Hepatocyte (in vitro differentiated cells): Measurements from ENCODE around the gene AVPI1.

Source experiments
- CTCF ChIP-seq: fragments of 200-600 bp; sonication (generic); IDR thresholded peaks from 2 replicates; pipeline ENCODE4 v1.5.1; 2016; ENCODE audit warnings: antibody characterized with exemption, mild to moderate bottlenecking; ENCODE audit not compliant: poor library complexity
- EZH2 ChIP-seq: fragments of 200-600 bp; sonication (generic); IDR thresholded peaks from 2 replicates; pipeline ENCODE4 v1.6.1; 2016; ENCODE audit warnings: antibody characterized with exemption, mild to moderate bottlenecking, borderline replicate concordance
- EZH2phosphoT487 ChIP-seq: fragments of 200-600 bp; sonication (generic); IDR thresholded peaks from one replicate; pipeline ENCODE4 v1.6.1; 2018; ENCODE audit warnings: antibody characterized with exemption, mild to moderate bottlenecking, low read depth, moderate library complexity; ENCODE audit not compliant: unreplicated experiment, severe bottlenecking

GRCh38 chr10:97717627-97718026, 30.6 kb upstream of the AVPI1 start:
- TF ChIP-seq CTCF (no peak), EZH2 (no peak), EZH2phosphoT487 (no peak)
